H1 (cell line): ENCODE data around the gene JAG1. TPM values are rescaled to one million over a fixed set of nuclear protein-coding genes. Genes with fewer than 3 reads are reported as not detected.

ENCODE experiments used
- CHD2 ChIP-seq: IDR thresholded peaks from 2 replicates; pipeline ENCODE4 v1.6.1; 2012; ENCODE audit warnings: low read length, improper control_type of control experiment
- EP300 ChIP-seq, 2 experiments: IDR thresholded peaks; 1 replicate in 1 of 2; 2 replicates in 1 of 2; pipeline ENCODE4 v1.6.1; 2011 to 2012; ENCODE audit warnings: low read depth in 2 of 2, low read length in 2 of 2, mild to moderate bottlenecking in 2 of 2, borderline replicate concordance in 1 of 2, inconsistent platforms in 1 of 2, moderate library complexity in 1 of 2
- NANOG ChIP-seq: IDR thresholded peaks from 2 replicates; pipeline ENCODE4 v1.6.1; 2011; ENCODE audit warnings: low read length, low read depth, mild to moderate bottlenecking, inconsistent platforms; ENCODE audit not compliant: insufficient read depth, poor library complexity, severe bottlenecking
- polyA plus RNA-seq, 7 experiments: library from polyadenylated mRNA; depleted of rRNA in 3 of 7; stranded (reverse) in 5 of 7; unstranded in 2 of 7; fragments of >200 nt in 5 of 7; fragments of 200-250 nt in 2 of 7; gene quantifications; 1 replicate in 5 of 7; 2 replicates in 1 of 7; 4 replicates in 1 of 7; pipeline versions ENCODE4 v1.2.1 to v1.2.3, GENCODE V29; 2011 to 2013; ENCODE audit warnings: missing spikeins in 2 of 7, mixed read lengths in 2 of 7
- total RNA-seq: library from RNA; stranded (reverse); fragmentation: NEBNext Ultra II Directional; extraction: Animal tissue kit (Norgen Biotek cat#: 25700); gene quantifications from 2 replicates; pipeline ENCODE4 v1.2.1, GENCODE V29; 2021
- TF ChIP-seq, protein P1 (sequence below): fragments of 300-600 bp; sonication (generic); IDR thresholded peaks from 2 replicates; pipeline ENCODE4 v1.7.1; 2012; ENCODE audit warnings: low read length, moderate library complexity, mild to moderate bottlenecking, inconsistent platforms; ENCODE audit not compliant: insufficient replicate concordance

JAG1 gene
- total and polyA plus RNA-seq, 2 of the 8 experiments (the other 6 are each of a cell fraction or from before 2014, with no cell fraction given): 13.5 to 27.3 TPM

GRCh38 chr20:10662661-10663458, 10.9 kb downstream of the JAG1 start (continued):
- TF ChIP-seq, protein P1, sequence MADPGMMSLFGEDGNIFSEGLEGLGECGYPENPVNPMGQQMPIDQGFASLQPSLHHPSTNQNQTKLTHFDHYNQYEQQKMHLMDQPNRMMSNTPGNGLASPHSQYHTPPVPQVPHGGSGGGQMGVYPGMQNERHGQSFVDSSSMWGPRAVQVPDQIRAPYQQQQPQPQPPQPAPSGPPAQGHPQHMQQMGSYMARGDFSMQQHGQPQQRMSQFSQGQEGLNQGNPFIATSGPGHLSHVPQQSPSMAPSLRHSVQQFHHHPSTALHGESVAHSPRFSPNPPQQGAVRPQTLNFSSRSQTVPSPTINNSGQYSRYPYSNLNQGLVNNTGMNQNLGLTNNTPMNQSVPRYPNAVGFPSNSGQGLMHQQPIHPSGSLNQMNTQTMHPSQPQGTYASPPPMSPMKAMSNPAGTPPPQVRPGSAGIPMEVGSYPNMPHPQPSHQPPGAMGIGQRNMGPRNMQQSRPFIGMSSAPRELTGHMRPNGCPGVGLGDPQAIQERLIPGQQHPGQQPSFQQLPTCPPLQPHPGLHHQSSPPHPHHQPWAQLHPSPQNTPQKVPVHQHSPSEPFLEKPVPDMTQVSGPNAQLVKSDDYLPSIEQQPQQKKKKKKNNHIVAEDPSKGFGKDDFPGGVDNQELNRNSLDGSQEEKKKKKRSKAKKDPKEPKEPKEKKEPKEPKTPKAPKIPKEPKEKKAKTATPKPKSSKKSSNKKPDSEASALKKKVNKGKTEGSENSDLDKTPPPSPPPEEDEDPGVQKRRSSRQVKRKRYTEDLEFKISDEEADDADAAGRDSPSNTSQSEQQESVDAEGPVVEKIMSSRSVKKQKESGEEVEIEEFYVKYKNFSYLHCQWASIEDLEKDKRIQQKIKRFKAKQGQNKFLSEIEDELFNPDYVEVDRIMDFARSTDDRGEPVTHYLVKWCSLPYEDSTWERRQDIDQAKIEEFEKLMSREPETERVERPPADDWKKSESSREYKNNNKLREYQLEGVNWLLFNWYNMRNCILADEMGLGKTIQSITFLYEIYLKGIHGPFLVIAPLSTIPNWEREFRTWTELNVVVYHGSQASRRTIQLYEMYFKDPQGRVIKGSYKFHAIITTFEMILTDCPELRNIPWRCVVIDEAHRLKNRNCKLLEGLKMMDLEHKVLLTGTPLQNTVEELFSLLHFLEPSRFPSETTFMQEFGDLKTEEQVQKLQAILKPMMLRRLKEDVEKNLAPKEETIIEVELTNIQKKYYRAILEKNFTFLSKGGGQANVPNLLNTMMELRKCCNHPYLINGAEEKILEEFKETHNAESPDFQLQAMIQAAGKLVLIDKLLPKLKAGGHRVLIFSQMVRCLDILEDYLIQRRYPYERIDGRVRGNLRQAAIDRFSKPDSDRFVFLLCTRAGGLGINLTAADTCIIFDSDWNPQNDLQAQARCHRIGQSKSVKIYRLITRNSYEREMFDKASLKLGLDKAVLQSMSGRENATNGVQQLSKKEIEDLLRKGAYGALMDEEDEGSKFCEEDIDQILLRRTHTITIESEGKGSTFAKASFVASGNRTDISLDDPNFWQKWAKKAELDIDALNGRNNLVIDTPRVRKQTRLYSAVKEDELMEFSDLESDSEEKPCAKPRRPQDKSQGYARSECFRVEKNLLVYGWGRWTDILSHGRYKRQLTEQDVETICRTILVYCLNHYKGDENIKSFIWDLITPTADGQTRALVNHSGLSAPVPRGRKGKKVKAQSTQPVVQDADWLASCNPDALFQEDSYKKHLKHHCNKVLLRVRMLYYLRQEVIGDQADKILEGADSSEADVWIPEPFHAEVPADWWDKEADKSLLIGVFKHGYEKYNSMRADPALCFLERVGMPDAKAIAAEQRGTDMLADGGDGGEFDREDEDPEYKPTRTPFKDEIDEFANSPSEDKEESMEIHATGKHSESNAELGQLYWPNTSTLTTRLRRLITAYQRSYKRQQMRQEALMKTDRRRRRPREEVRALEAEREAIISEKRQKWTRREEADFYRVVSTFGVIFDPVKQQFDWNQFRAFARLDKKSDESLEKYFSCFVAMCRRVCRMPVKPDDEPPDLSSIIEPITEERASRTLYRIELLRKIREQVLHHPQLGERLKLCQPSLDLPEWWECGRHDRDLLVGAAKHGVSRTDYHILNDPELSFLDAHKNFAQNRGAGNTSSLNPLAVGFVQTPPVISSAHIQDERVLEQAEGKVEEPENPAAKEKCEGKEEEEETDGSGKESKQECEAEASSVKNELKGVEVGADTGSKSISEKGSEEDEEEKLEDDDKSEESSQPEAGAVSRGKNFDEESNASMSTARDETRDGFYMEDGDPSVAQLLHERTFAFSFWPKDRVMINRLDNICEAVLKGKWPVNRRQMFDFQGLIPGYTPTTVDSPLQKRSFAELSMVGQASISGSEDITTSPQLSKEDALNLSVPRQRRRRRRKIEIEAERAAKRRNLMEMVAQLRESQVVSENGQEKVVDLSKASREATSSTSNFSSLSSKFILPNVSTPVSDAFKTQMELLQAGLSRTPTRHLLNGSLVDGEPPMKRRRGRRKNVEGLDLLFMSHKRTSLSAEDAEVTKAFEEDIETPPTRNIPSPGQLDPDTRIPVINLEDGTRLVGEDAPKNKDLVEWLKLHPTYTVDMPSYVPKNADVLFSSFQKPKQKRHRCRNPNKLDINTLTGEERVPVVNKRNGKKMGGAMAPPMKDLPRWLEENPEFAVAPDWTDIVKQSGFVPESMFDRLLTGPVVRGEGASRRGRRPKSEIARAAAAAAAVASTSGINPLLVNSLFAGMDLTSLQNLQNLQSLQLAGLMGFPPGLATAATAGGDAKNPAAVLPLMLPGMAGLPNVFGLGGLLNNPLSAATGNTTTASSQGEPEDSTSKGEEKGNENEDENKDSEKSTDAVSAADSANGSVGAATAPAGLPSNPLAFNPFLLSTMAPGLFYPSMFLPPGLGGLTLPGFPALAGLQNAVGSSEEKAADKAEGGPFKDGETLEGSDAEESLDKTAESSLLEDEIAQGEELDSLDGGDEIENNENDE: no peak
- TF ChIP-seq NANOG: no peak
- no peak for TF ChIP-seq EP300 (IDR thresholded peaks at IDR 0.05; ENCODE audit: borderline replicate concordance in 1 of 2, low read depth in 2 of 2, low read length in 2 of 2)
- no peak for TF ChIP-seq CHD2
